GM19467 (cell line): ENCODE results near the gene RAB31.
"Not testable (repeated sequence)": the region's sequence is repeated elsewhere in the genome, so short reads cannot be mapped to it uniquely, and the experiment has no call there.

ENCODE experiments used
- ATAC-seq: cut with Tn5 transposase; IDR thresholded peaks from one replicate; pipeline ENCODE4 v1.9.1; 2021; ENCODE audit warnings: mild to moderate bottlenecking, moderate library complexity; ENCODE audit not compliant: unreplicated experiment

Gene RAB31

DNA sequence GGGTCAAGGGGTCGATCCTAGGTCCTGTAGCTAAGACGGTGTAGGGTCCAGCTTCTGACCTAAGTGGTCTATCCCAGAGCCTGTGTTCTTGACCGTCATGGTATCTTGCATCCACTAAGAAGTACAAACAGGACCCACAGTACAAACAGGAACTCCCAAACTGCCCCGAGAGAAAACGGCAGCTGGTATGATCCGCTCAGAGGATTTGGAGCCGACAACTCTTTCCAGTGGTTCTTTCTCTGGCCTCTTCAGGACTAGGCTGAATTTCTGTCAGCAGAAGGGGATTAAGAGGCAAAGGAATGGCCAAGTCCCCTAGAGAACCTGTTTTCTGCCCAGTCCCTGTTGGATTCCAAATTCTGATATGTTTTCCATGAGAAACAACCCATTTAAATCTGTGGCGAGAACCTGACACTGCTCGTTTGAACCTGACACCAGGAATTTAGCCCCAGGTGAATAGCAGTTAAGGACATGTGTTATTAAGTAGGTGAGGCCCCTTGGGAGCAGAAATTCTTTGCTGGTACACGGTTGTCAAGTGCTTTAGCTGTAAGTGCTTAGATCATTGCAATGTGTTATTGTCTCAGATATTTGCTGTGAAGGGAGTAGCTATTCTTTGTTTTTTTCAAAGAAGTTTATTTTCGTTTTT lies 127.1 kb downstream of the RAB31 start:
- no peak for ATAC-seq

DNA sequence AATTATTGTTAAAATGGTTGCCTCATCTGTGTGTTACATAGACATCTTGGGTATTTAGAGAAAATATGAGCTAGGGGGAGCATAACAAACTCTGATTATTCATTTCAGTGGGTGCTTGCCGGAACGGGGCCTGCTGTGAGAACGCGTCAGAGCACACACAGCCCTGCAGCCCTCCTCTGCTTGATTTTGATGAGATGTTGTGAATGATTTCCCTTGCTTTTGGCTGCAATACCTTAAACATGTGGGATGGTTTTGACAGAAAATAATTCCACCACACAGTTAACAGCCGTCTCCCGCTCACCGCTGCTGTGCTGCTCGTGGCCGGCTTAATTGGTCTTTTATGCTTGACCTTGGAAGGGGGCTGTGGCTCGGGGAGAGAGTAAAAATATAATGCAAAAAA lies 127.7 kb downstream of the RAB31 start:
- no peak for ATAC-seq

GRCh38 chr18:9838144-9838877 lies 130.2 kb downstream of the RAB31 start:
- no peak for ATAC-seq

- ATAC-seq: no peak
Observed at GRCh38 chr18:9839211-9839610, 131.1 kb downstream of the RAB31 start.

- ATAC-seq: no peak
Observed at GRCh38 chr18:9839853-9840252, 131.8 kb downstream of the RAB31 start.

DNA sequence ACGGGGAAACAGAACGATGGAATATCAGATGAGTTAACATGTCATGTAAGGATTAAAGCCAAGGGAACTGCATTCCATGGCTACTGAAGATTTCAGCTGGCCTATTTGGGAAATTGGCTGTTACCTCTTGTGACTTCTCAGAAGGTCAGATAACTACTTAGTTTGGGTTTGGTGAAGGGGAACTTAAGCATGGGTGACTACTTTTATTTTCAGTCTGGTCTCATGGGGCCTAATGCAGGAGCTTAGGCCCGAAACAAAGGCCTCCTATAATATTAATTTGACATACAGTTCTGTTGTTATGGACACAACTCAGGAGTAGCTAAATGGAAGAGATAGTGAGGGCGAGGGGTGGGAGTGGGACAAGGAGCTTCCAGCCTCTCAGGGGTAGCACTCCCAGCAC lies 133.7 kb downstream of the RAB31 start:
- no peak for ATAC-seq

DNA sequence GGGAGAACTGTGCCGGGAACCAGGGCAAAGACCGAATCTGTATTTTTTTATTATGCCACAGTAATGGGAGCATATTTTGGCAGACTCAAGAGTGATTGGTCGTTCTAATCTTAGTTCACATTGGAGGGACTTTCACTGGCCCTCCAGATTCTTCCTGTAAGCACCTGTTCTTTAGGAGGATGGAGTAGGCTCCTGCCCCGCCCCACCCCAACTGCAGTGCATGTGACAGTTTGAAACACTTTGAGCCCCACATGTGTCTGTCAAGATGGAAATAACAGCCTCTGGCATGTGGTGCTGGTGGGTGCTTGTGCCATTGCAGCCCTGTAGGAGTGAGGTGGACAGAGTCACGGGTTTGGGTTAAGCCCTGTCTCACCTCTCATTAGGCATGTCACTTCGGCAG lies 134.3 kb downstream of the RAB31 start:
- ATAC-seq: no peak

GRCh38 chr18:9845256-9845655 lies 137.2 kb downstream of the RAB31 start:
- no peak for ATAC-seq

DNA sequence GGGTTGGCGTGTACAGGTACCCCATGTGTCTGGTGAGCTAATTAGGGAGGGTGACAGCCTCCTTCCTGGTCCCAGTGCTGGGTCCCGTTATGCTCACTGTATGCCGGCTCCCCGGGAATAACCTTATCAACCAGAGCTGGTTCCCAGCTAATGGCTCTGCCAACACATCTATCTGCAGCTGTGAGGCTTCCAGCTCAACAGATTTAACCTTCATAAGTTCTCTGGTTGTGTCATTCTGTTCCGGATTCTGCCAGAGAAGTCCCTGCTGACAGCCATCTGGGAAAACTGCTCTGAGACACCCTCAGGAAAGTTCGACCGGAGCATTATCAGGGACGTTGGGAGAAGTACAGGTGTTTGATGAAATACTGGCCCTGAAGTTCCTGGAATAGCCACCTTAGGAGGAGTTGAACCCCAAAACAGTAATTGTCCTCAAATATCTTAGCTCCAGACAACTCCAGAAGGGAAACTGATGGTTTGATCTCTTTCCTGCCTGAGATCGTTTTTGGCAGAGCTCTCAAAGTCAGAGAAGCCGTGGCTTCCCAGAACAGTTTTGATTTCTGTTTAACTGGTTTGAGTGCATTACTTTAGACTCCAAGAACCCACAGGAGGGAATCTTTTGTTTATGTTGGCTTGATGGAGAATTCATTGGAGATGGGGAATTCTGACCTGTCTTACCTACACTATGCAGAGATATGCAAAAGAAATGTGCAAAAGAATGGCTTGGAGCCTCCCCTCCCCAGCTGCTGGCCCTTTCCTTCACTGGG lies 138.2 kb downstream of the RAB31 start:
- no peak for ATAC-seq

DNA sequence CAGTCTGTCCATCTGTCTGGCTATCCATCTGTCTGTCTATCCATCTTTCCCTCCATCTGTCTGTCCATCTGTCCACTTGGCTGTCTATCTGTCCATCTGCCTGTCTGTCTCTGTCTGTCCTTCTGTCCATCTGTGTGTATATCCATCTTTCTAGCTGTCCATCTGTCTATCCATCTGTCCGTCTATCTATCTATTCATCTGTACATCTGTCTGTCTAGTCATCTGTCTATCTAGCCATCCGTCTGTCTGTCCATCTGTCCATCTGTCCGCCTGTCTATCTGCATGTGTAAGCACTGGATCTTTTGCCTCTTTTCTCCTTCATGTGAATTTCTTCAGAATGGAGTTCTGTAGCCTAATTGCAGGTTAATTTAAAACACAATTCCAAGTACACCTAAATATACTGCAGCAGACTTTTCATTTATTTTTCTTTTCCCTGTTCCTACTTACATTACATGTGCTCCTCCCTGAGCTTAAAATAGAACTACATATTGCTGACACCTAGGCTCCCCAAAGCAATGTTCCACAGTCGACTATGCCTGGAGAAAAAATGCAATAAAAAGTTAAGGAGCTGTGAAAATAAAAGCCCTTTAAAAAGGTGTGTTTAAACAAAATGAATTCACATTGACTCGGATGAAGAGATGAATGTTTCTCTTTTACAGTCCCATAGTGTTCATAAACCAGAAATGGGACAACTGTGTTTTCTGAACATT lies 140.2 kb downstream of the RAB31 start:
- ATAC-seq: no peak

- ATAC-seq: no peak
Observed at GRCh38 chr18:9849407-9850283, 141.5 kb downstream of the RAB31 start.

- ATAC-seq: no peak
Observed at GRCh38 chr18:9850309-9850708, 142.2 kb downstream of the RAB31 start.

GRCh38 chr18:9851511-9851910 lies 143.4 kb downstream of the RAB31 start:
- ATAC-seq: no peak

DNA sequence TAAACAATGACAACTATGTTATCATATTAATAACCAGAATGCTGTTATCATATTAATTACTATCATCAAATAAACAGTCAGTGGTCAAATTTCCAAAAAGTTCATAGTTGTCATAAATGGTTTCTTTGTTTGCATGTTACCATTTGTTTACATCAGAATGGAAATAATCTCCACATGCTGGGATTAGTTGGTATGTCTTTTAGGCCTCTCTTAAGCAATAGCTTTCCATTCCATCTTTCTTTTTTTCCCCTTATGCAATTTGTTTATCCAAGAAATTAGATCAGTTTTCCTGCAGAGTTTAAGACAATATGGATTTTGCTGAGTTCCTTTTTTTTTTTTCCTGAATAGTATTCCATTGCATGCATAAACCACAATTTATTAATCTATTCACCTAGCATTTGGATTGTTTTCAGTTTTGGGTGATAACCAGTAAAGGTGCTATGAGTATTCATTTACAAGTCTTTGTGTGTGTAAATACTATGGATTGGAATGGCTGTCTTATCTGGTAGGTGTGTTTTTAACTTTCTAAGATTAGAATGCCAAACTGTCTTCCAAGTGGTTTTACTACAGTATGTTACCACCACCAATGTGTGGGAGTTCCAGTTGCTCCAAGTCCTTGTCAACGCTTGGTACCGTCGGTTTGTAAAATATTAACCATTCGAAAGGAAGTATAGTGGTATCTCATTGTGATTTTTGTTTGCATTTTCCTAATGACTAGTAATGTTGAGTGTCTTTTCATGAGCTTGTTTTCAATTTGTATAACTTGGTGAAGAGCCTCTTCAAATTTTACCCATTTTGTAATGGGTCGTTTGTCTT lies 144.4 kb downstream of the RAB31 start:
- ATAC-seq: no peak

DNA sequence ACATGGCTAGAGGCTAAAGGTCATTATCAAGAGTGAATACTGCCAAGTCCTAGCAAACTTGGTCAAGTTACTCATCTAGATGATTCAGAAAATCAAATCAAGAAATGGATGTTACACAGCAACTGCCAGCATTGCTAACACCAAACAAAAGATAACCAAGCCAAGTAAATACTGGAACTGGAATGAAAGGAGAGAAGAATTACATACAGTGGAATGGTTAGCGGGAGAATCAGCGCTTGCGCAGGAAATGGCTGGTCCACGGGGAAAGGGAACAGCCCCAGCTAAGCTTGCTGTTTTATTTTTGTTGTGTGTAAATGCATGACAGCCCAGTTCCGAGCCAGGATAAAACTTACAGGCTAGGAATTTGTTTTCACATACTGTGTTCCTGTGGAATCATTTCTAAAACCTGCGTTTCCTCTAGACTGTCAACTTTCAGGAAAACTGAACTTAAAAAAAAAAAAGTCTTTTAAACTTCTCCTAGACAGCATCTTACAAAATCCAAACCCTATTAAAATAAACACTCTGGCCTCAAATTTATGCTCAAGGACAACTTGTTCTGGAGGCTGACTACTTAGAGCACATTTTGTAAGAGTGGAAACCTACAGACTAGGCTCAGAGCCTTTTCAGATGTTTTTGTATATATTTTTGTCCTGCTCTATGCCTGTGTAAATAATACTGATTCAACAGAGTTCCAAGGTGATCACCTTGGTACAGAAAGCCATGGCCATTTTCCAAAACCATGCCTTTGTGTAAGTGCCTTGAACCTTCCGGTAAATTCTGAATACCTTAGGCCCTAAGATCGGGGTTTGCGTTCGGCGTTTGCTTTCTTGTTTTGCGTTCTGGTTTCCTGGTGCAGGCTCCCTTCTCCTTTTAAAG lies 146.9 kb downstream of the RAB31 start:
- ATAC-seq: no peak

DNA sequence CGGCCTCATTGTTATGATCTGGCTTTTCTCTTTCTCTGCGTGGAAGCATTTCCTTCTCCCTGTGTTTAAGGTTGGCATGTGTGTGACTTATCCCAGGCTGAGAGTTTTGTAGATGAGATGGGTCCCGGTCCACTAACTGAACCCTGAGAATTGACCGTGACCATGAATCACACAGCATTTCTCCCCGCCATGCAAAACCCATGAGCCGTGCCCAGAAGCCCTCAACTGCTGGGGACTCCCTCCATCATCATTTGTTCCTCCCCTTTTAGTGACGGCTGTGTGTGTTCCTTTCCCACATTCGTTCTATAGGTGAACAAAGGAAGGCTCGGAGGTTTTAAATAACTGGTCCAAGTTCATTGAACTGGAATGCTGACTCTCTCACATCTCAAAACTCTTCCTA lies 147.6 kb downstream of the RAB31 start:
- no peak for ATAC-seq

DNA sequence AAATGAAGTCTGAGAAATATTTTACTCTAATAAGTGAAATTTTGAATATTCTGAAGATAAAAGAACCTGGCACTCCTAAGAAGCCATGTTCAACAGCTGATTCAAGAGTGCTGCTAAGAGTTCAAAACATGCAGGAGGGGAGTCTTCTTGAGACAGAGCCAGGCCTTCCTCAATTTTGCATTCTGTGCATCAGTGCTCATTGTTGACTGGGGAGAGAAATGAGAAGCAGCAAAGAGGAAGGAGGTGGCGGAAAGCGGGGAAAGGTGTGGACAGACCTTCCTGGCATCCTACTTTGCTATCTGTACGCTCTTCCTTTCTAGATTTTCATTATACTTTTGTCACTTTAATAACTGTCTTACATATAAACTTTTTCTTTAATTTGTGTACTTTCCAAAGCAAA lies 148.0 kb downstream of the RAB31 start:
- no peak for ATAC-seq

DNA sequence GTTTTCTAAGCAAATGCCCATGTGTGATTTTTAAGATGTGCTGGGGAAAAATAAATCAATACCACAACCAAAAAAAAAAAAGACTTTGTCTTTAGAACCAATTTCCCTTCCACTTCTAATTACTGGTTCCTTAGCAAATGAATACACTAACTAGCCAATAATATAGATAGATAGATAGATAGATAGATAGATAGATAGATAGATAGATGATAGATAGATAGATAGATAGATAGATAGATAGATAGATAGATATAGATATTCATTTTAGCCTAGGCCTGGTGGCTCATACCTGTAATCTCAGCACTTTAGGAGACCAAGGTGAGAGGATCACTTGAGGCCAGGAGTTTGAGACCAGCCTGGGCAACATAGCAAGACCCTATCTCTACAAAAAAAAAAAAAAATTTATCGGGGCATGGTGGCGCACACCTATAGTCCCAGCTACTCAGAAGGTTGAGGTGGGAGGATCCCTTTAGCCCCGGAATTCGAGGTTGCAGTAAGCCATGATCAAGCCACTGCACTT lies 149.4 kb downstream of the RAB31 start:
- ATAC-seq: not testable (repeated sequence)
